Keratinocyte (primary cell): ENCODE measurements around the gene INPP4B. TPM values are rescaled to one million over a fixed set of nuclear protein-coding genes. Genes with fewer than 3 reads are reported as not detected.

Source experiments
- DNase-seq: peaks from one replicate; pipeline ENCODE4 v3.0.0-alpha.2; 2011; ENCODE audit warnings: low read depth, missing footprints, low spot score
- FAIRE-seq: peaks from 2 replicates; lab custom pipeline; 2011; peaks lifted over from hg19 to GRCh38; lab: Jason Lieb, UNC
- H2AFZ ChIP-seq: 2 replicates; pipeline ENCODE4 v1.6.0; 2012; ENCODE audit warnings: low read length, control low read depth, inconsistent platforms; ENCODE audit not compliant: control insufficient read depth
- H3K27ac ChIP-seq: 2 replicates; pipeline ENCODE4 v1.5.1; 2011; ENCODE audit warnings: low read length; ENCODE audit not compliant: control insufficient read depth, insufficient read depth
- H3K27me3 ChIP-seq: 3 replicates; pipeline ENCODE4 v1.6.0; 2011; ENCODE audit warnings: low read length; ENCODE audit not compliant: control insufficient read depth, insufficient read depth; ENCODE audit errors: extremely low read depth
- H3K36me3 ChIP-seq, 2 experiments: 2 replicates in 1 of 2; 3 replicates in 1 of 2; pipeline ENCODE4 v1.5.1; 2011; ENCODE audit warnings: low read length in 2 of 2, mild to moderate bottlenecking in 1 of 2; ENCODE audit not compliant: control insufficient read depth in 2 of 2, insufficient read depth in 2 of 2; ENCODE audit errors: extremely low read depth in 1 of 2
- H3K4me1 ChIP-seq: 3 replicates; pipeline ENCODE4 v1.5.1; 2011; ENCODE audit warnings: low read length; ENCODE audit not compliant: control insufficient read depth, insufficient read depth; ENCODE audit errors: extremely low read depth
- H3K4me2 ChIP-seq: 3 replicates; pipeline ENCODE4 v1.6.0; 2011; ENCODE audit warnings: low read depth, low read length; ENCODE audit not compliant: control insufficient read depth, insufficient read depth; ENCODE audit errors: extremely low read depth
- H3K4me3 ChIP-seq, 3 experiments: fragments of 200-600 bp in 1 of 3; sonication (generic) in 1 of 3; 2 replicates in 2 of 3; 3 replicates in 1 of 3; pipeline ENCODE4 v1.5.1; 2011 to 2016; ENCODE audit warnings: low read length in 3 of 3, mild to moderate bottlenecking in 3 of 3, control low read depth in 2 of 3, inconsistent platforms in 1 of 3, low read depth in 1 of 3, mixed read lengths in 1 of 3, mixed run types in 1 of 3, moderate library complexity in 1 of 3; ENCODE audit not compliant: control insufficient read depth in 2 of 3, insufficient read depth in 2 of 3; ENCODE audit errors: extremely low read depth in 1 of 3
- H3K79me2 ChIP-seq: 2 replicates; pipeline ENCODE4 v1.6.0; 2012; ENCODE audit warnings: low read length; ENCODE audit not compliant: control insufficient read depth, insufficient read depth
- H3K9ac ChIP-seq: 3 replicates; pipeline ENCODE4 v1.6.0; 2011; ENCODE audit warnings: low read length; ENCODE audit not compliant: control insufficient read depth, insufficient read depth; ENCODE audit errors: extremely low read depth
- H3K9me1 ChIP-seq: 3 replicates; pipeline ENCODE4 v1.6.0; 2011; ENCODE audit warnings: low read length; ENCODE audit not compliant: control insufficient read depth, insufficient read depth; ENCODE audit errors: extremely low read depth
- H3K9me3 ChIP-seq: 2 replicates; pipeline ENCODE4 v1.5.1; 2012; ENCODE audit warnings: low read depth, low read length; ENCODE audit not compliant: control insufficient read depth
- H4K20me1 ChIP-seq: 3 replicates; pipeline ENCODE4 v1.6.0; 2011; ENCODE audit warnings: low read length; ENCODE audit not compliant: control insufficient read depth, insufficient read depth; ENCODE audit errors: extremely low read depth
- EZH2 ChIP-seq: IDR thresholded peaks from one replicate; pipeline ENCODE4 v1.6.1; 2012; ENCODE audit warnings: inconsistent platforms, mild to moderate bottlenecking, low read length, moderate library complexity
- dilution Hi-C: fragments of 300-500 bp; cut with MboI; formaldehyde crosslinking; loops from one replicate; pipeline ENCODE4 v1.7.0; 2020; ENCODE audit warnings: low sequenced_read_pairs; ENCODE audit not compliant: extremely low pct_ligation_motif_present
- polyA plus RNA-seq, 5 experiments: library from polyadenylated mRNA; depleted of rRNA in 3 of 5; stranded (reverse) in 3 of 5; stranded (forward) in 1 of 5; unstranded in 1 of 5; fragments of >200 nt; gene quantifications; 1 replicate in 1 of 5; 2 replicates in 3 of 5; 3 replicates in 1 of 5; pipeline versions ENCODE4 v1.2.1 to v1.2.3, GENCODE V29; 2011 to 2012; ENCODE audit warnings: missing spikeins in 2 of 5, low read depth in 1 of 5, low replicate concordance in 1 of 5
- TF ChIP-seq, protein P1 (sequence below), 3 experiments: IDR thresholded peaks in 1 of 3; conservative IDR thresholded peaks in 1 of 3; optimal IDR thresholded peaks in 1 of 3; 2 replicates in 2 of 3; 3 replicates in 1 of 3; pipeline versions ENCODE3 to v1.5.1; 2011; ENCODE audit warnings: low read length in 3 of 3, mild to moderate bottlenecking in 3 of 3, moderate library complexity in 2 of 3, control low read depth in 1 of 3, inconsistent platforms in 1 of 3; ENCODE audit not compliant: insufficient read depth in 2 of 3; ENCODE audit errors: extremely low read depth in 1 of 3

Gene INPP4B
- polyA plus RNA-seq, 1 donor (not counting 4 experiments of a cell fraction or from before 2014, with no cell fraction given), result 50.2 TPM

DNA sequence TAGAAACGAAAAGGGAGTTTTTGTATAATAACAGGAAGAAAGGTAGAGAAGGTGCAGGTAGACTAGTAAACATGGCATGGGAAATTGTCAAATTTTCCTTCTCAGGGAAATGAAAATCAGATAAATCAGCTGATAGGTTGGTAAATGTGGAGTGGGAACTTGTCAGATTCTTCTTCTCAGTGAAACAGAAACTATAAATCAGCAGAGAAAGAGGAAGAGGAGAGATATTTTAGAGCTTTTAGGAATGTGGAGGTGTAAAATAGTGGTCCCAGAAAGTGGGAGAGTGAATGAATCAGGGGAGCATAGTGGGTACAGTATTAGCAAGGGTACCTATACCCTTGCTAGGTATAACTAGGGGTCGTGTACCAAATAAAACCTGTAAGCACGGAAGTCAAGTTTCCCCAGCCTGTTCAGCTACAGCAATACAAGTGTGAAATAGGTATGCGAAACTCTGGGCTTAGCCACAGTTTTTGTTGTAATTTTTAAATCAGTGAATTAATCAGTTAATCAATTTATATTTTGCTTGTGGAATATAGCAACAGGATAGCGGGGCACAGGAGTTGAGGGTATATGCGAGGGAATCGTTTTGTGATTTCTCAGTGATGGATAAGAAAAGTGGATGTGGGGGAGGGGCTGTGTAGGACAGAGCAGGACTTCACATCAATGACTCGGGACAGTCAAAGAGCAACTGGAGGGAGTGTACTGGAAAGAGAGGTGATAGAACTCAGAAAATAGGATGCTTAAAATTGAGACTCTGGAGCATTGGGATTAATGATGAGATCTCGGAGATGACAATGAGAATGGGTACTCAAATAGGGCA, 561.5 kb downstream of the INPP4B start:
- no peaks in the 10 kb centered on the region for H3K9me3 ChIP-seq
- H3K4me1 ChIP-seq, result peaks cover 11% of the 10 kb centered on the region
- H3K27me3 ChIP-seq, result no peaks in the 10 kb centered on the region
- H3K36me3 ChIP-seq, result peaks cover 4 to 5% of the 10 kb centered on the region in 2 experiments
- dilution Hi-C loops, result no loop called here
- H3K9me1 ChIP-seq, result peaks cover 3% of the 10 kb centered on the region
- FAIRE-seq (no peak), DNase-seq (no peak)
- no peak overlapping the region for H3K4me2 ChIP-seq
- H3K9ac ChIP-seq, result no peak overlapping the region
- TF ChIP-seq, protein P1, sequence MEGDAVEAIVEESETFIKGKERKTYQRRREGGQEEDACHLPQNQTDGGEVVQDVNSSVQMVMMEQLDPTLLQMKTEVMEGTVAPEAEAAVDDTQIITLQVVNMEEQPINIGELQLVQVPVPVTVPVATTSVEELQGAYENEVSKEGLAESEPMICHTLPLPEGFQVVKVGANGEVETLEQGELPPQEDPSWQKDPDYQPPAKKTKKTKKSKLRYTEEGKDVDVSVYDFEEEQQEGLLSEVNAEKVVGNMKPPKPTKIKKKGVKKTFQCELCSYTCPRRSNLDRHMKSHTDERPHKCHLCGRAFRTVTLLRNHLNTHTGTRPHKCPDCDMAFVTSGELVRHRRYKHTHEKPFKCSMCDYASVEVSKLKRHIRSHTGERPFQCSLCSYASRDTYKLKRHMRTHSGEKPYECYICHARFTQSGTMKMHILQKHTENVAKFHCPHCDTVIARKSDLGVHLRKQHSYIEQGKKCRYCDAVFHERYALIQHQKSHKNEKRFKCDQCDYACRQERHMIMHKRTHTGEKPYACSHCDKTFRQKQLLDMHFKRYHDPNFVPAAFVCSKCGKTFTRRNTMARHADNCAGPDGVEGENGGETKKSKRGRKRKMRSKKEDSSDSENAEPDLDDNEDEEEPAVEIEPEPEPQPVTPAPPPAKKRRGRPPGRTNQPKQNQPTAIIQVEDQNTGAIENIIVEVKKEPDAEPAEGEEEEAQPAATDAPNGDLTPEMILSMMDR (optimal IDR thresholded peaks at IDR 0.05 in 1 of 3, IDR thresholded peaks at IDR 0.05 in 1 of 3, conservative IDR thresholded peaks at IDR 0.05 in 1 of 3; ENCODE audit: extremely low read depth in 1 of 3, insufficient read depth in 2 of 3, low read length in 3 of 3), result no peak
- TF ChIP-seq EZH2, result no peak
- no peak overlapping the region for H3K27ac ChIP-seq
- H3K4me3 ChIP-seq, result no peak overlapping the region
- peaks cover 44% of the 10 kb centered on the region for H3K79me2 ChIP-seq
- H4K20me1 ChIP-seq, result peaks cover 6% of the 10 kb centered on the region
- H2AFZ ChIP-seq, result no peak overlapping the region

DNA sequence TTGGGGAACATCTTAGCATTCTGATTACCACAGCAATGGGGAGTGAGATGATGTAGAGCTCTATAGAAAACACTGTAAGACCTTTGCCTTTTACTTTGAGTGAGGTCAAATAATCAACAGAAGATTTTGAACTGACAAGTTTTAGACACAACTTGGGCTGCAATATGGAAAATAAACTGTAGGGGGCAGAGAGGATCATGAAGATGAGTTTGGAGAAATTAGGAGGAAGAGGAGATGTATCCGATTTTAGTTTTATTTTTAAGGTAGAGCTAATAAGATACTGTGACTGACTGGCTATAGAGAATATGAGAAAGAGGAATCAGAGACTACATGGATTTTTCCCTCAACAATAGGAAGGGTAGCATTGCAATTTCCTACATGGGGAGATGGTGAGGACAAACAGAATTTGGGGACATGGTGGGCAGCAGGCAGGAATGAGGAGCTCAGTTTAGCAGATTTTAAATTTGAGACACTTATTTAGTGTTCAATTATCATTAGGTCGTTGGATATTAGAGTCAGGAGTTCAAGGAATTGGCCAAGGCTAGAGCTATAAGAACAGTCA, 563.1 kb downstream of the INPP4B start:
- Histone ChIP-seq H3K9me3 (no peaks in the 10 kb centered on the region), H3K27me3 (no peaks in the 10 kb centered on the region), H3K79me2 (peaks cover 47% of the 10 kb centered on the region), H3K9ac (no peak overlapping the region), H3K36me3 (peaks cover 4 to 5% of the 10 kb centered on the region in 2 experiments), H3K4me2 (no peak overlapping the region), H3K27ac (no peak overlapping the region), H2AFZ (no peak overlapping the region), H3K4me3 (no peak overlapping the region), H4K20me1 (peaks cover 6% of the 10 kb centered on the region), H3K4me1 (peaks cover 19% of the 10 kb centered on the region), H3K9me1 (peaks cover 3% of the 10 kb centered on the region)
- peak; percentile 49 for FAIRE-seq
- DNase-seq, result no peak
- dilution Hi-C loops, result no loop called here
- TF ChIP-seq EZH2, result no peak
- TF ChIP-seq, protein P1 (optimal IDR thresholded peaks at IDR 0.05 in 1 of 3, IDR thresholded peaks at IDR 0.05 in 1 of 3, conservative IDR thresholded peaks at IDR 0.05 in 1 of 3; ENCODE audit: extremely low read depth in 1 of 3, insufficient read depth in 2 of 3, low read length in 3 of 3), result peak in 2 of 3 experiments; percentile 47 to 52
